Measurements from ENCODE around the gene SLC4A3. TPM values are rescaled to one million over a fixed set of nuclear protein-coding genes. Genes with fewer than 3 reads are reported as not detected.

The SLC4A3 gene
- total and polyA plus RNA-seq, 2 donors (not counting 3 experiments of a cell fraction or from before 2014, with no cell fraction given): 0.29 to 0.35 TPM

DNA sequence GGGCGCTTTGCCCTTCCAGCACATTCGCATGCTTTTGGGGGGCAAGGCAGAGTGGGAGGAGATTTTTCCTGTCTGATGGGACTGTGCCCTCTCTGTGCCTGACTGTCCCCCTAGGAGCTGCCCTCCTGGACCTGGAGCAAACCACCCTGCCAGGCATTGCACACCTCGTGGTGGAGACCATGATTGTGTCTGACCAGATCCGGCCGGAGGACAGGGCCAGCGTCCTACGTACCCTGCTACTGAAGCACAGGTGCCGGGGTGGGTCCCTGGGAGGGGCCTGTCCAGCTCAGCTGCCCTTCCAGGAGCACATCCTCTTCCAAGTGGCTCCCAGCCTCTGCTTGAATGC, 5.3 kb downstream of the SLC4A3 start:
- DNase-seq (ENCODE audit: low read depth, low spot score) (no peak), FAIRE-seq (no peak)
- no peak overlapping the region for H3K27ac ChIP-seq (ENCODE audit: insufficient read depth, low read depth, low read length)
- H3K79me2 ChIP-seq (ENCODE audit: control insufficient read depth, insufficient read depth, low read length): no peaks in the 10 kb centered on the region
- H3K4me1 ChIP-seq (ENCODE audit: control insufficient read depth, extremely low read depth, insufficient read depth, low read length): no peaks in the 10 kb centered on the region
- no peak for TF ChIP-seq JUN (IDR thresholded peaks at IDR 0.05; ENCODE audit: borderline replicate concordance, insufficient read depth, insufficient read length, low read depth)
- no peak for TF ChIP-seq MYC (IDR thresholded peaks at IDR 0.05; ENCODE audit: low read depth, low read length)
- no peak for TF ChIP-seq GATA2 (IDR thresholded peaks at IDR 0.05; ENCODE audit: insufficient read depth, insufficient read length, low read depth, low read length)
- TF ChIP-seq FOS (IDR thresholded peaks at IDR 0.05; ENCODE audit: borderline replicate concordance, insufficient read depth, low read length): no peak
- TF ChIP-seq, protein P1, sequence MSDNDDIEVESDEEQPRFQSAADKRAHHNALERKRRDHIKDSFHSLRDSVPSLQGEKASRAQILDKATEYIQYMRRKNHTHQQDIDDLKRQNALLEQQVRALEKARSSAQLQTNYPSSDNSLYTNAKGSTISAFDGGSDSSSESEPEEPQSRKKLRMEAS (IDR thresholded peaks at IDR 0.05; ENCODE audit: insufficient read depth, insufficient read length): no peak
- no peak for TF ChIP-seq CTCF (IDR thresholded peaks at IDR 0.05; ENCODE audit: extremely low read depth in 1 of 2, insufficient read depth in 1 of 2, low read depth in 1 of 2, low read length in 2 of 2)
- TF ChIP-seq EZH2 (IDR thresholded peaks at IDR 0.05; ENCODE audit: borderline replicate concordance, low read depth, low read length, severe bottlenecking): no peak
- TF ChIP-seq POLR2AphosphoS5 (IDR thresholded peaks at IDR 0.05; ENCODE audit: insufficient read depth, low read depth, low read length): no peak
- no peak for TF ChIP-seq POLR2A (IDR thresholded peaks at IDR 0.05; ENCODE audit: low read depth, low read length)
- POLR2A ChIA-PET: no interaction called here
- BruUV-seq (replicated peaks): no TSS peak
- CTCF ChIA-PET: interaction anchor here (1.1 to 1.2 kb wide), 3 partner anchors 62 to 137 kb away, joined by 3 read pairs; partner anchors contain the start of gene OBSL1
- no peaks in the 10 kb centered on the region for H3K9me1 ChIP-seq (replicated peaks; ENCODE audit: control insufficient read depth, extremely low read depth, insufficient read depth, low read length)
- no peak overlapping the region for H3K4me3 ChIP-seq (replicated peaks in 1 of 3; ENCODE audit: insufficient read depth in 1 of 3, low read depth in 1 of 3, low read length in 3 of 3)
- no peaks in the 10 kb centered on the region for H3K36me3 ChIP-seq (ENCODE audit: control insufficient read depth in 2 of 2, extremely low read depth in 1 of 2, insufficient read depth in 2 of 2, low read length in 2 of 2)
- intact Hi-C loops (cut with micrococcal nuclease) (no loop called here), dilution Hi-C loops (cut with MboI; ENCODE audit: extremely low pct_ligation_motif_present, low sequenced_read_pairs) (no loop called here)
- no peaks in the 10 kb centered on the region for H3K9me3 ChIP-seq (replicated peaks; ENCODE audit: control insufficient read depth, insufficient read depth, low read length)
- no peak overlapping the region for H2AFZ ChIP-seq (ENCODE audit: low read depth, low read length)
- H4K20me1 ChIP-seq (replicated peaks; ENCODE audit: control insufficient read depth, extremely low read depth, insufficient read depth, low read length): no peaks in the 10 kb centered on the region
- no peak overlapping the region for H3K4me2 ChIP-seq (ENCODE audit: insufficient read depth, low read length)
- H3K9ac ChIP-seq (replicated peaks; ENCODE audit: extremely low read depth, insufficient read depth, low read length): no peak overlapping the region
- H3K27me3 ChIP-seq (ENCODE audit: control insufficient read depth in 2 of 2, insufficient read depth in 2 of 2, low read length in 2 of 2): no peaks in the 10 kb centered on the region
